Measurements from ENCODE around the gene ARRB1.

ARRB1 gene

GRCh38 chr11:75219869-75220268, 131.6 kb downstream of the ARRB1 start:
- DNase-seq (ENCODE audit: low read depth) = no peak

- DNase-seq (ENCODE audit: low read depth) = no peak
These were observed 136.6 kb downstream of the ARRB1 start for GRCh38 chr11:75214843-75215242.

GRCh38 chr11:75214411-75214821, 137.0 kb downstream of the ARRB1 start:
- peak; percentile 39 for DNase-seq (ENCODE audit: low read depth)
